ENCODE results near the gene AGR3.

Gene AGR3

DNA sequence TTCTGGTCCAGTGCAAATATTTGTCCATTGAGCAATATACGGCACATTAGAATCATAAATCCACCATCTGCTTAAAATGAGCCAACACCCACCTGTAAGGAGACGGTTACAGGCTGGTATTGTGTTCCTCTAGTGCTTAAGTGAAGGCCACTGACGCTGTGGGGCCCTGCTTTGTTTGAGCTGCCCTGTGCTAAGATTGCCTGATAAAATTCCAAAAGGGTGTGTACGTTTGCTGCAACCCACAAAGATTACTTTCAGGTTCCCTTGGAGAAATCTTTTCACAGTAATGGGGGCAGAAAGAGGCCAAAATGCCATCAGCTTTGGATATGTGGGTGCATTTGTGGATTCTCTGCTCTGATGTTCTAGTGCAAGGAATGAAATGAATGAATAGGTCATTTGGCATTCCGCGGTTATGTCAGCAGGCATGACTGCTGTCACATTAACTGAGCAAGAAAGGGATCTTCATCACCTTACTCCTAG lies 34.4 kb downstream of the AGR3 start:
- CTCF ChIA-PET = no interaction called here
- POLR2A ChIA-PET = no interaction called here
- peak; percentile 22 for DNase-seq (ENCODE audit: extremely low spot score)
- TF ChIP-seq LEF1 (IDR thresholded peaks at IDR 0.05; ENCODE audit: borderline replicate concordance) (no peak), FOXK2 (IDR thresholded peaks at IDR 0.05) (no peak), ARNT (IDR thresholded peaks at IDR 0.05) (no peak), ZNF384 (IDR thresholded peaks at IDR 0.05) (no peak), SUZ12 (IDR thresholded peaks at IDR 0.05) (no peak), NFRKB (IDR thresholded peaks at IDR 0.05) (no peak), CTBP1 (IDR thresholded peaks at IDR 0.05; ENCODE audit: borderline replicate concordance) (no peak), SP1 (IDR thresholded peaks at IDR 0.05) (no peak), ELF4 (IDR thresholded peaks at IDR 0.05) (no peak), FOXM1 (IDR thresholded peaks at IDR 0.05; ENCODE audit: borderline replicate concordance) (no peak), FOXA1 (IDR thresholded peaks at IDR 0.05) (no peak), BHLHE40 (IDR thresholded peaks at IDR 0.05; ENCODE audit: borderline replicate concordance) (no peak), HDGF (IDR thresholded peaks at IDR 0.05; ENCODE audit: borderline replicate concordance) (no peak), L3MBTL2 (conservative IDR thresholded peaks at IDR 0.05) (no peak)
- TF ChIP-seq, protein P1, sequence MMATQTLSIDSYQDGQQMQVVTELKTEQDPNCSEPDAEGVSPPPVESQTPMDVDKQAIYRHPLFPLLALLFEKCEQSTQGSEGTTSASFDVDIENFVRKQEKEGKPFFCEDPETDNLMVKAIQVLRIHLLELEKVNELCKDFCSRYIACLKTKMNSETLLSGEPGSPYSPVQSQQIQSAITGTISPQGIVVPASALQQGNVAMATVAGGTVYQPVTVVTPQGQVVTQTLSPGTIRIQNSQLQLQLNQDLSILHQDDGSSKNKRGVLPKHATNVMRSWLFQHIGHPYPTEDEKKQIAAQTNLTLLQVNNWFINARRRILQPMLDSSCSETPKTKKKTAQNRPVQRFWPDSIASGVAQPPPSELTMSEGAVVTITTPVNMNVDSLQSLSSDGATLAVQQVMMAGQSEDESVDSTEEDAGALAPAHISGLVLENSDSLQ (IDR thresholded peaks at IDR 0.05) = no peak

DNA sequence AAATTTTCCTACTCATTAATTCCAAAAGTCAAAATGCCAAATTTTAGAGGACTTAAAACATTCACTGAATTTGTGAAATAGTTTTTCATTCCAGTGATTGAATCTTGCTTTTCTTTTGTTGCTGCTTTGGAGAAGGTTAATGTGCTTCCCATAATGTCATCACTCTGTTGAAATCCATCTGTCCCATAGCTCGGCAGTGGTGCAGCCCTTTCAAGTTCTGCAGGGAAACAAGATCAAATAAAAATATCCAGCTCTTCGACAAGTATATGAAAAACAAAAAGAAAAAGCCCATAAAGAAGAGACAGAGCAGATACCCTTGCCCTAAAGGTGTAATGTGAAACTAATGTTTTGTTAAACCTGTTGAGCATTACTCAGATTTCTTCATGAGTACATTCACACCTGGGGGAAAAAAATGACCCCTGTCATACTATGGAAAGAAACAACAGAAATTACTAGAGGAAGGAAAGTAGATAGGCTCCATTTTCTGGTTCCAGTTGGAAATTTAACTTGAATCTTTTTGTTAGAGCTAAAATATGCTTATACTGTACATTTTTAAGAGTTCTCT lies 35.1 kb downstream of the AGR3 start:
- POLR2A ChIA-PET = no interaction called here
- CTCF ChIA-PET = no interaction called here

DNA sequence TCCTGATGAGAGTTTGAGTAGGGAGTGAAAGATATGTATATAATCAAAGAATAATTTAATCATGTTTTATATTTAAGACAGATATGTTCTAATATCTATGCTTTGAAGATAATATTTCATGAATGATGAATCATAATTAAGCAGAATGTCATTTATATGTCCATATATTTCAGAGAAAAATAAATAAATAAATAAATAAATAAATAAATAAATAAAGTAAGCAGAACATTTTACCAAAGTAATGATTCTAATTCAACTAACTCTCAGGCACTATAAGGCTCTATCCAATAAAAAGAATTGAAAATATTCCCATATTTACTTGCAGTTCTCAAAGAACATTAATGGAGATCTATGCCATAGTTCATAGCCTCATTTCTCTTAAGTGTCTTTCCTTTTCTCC lies 36.0 kb downstream of the AGR3 start:
- ChIA-PET CTCF (no interaction called here), POLR2A (no interaction called here)
- DNase-seq (ENCODE audit: extremely low spot score) = no peak
- TF ChIP-seq FOXM1 (IDR thresholded peaks at IDR 0.05; ENCODE audit: borderline replicate concordance) = no peak
- no peak for TF ChIP-seq SP1 (IDR thresholded peaks at IDR 0.05)
- no peak for TF ChIP-seq ELF4 (IDR thresholded peaks at IDR 0.05)
- no peak for TF ChIP-seq TARDBP (IDR thresholded peaks at IDR 0.05)
- TF ChIP-seq FOXA1 (IDR thresholded peaks at IDR 0.05) = no peak
- TF ChIP-seq ZNF384 (IDR thresholded peaks at IDR 0.05) = no peak

More for the DNA sequence above, 35.1 kb downstream of the AGR3 start:
- TF ChIP-seq FOXA1 (IDR thresholded peaks at IDR 0.05) (no peak), SP1 (IDR thresholded peaks at IDR 0.05) (no peak), L3MBTL2 (conservative IDR thresholded peaks at IDR 0.05) (no peak), BHLHE40 (IDR thresholded peaks at IDR 0.05; ENCODE audit: borderline replicate concordance) (no peak), ARNT (IDR thresholded peaks at IDR 0.05) (no peak), SUZ12 (IDR thresholded peaks at IDR 0.05) (no peak), TARDBP (IDR thresholded peaks at IDR 0.05) (no peak), ELF4 (IDR thresholded peaks at IDR 0.05) (no peak), FOXM1 (IDR thresholded peaks at IDR 0.05; ENCODE audit: borderline replicate concordance) (no peak), HDGF (IDR thresholded peaks at IDR 0.05; ENCODE audit: borderline replicate concordance) (no peak), ZNF384 (IDR thresholded peaks at IDR 0.05) (no peak), FOXK2 (IDR thresholded peaks at IDR 0.05) (no peak)
- TF ChIP-seq, protein P1 (IDR thresholded peaks at IDR 0.05) = no peak
- no peak for DNase-seq (ENCODE audit: extremely low spot score)

DNA sequence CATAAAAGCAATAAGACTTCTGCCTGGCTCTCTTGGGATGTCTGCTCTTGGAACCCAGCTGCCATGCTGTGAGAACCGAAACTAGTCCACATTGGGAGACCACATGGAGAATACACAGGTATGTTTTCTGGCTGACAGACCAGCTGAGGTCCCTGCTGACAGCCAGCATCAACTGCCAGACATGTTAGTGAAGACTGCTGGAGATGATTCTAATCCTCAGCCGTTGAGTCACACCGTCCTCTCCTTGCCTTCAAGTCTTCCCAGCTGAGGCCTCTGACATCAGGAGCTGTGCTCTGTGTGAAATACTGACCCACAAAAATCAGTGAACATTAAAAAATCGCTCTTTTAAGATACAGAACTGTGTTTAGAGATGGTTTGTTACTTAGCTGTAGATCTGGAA lies 40.1 kb downstream of the AGR3 start:
- no peak for DNase-seq (ENCODE audit: extremely low spot score)
- no peak for TF ChIP-seq TARDBP (IDR thresholded peaks at IDR 0.05)
- TF ChIP-seq SUZ12 (IDR thresholded peaks at IDR 0.05) = no peak
- no peak for TF ChIP-seq BHLHE40 (IDR thresholded peaks at IDR 0.05; ENCODE audit: borderline replicate concordance)
- TF ChIP-seq ARNT (IDR thresholded peaks at IDR 0.05) = no peak
- TF ChIP-seq, protein P1 (IDR thresholded peaks at IDR 0.05) = no peak
- no peak for TF ChIP-seq NFRKB (IDR thresholded peaks at IDR 0.05)
- CTCF ChIA-PET = no interaction called here
- POLR2A ChIA-PET = no interaction called here

DNA sequence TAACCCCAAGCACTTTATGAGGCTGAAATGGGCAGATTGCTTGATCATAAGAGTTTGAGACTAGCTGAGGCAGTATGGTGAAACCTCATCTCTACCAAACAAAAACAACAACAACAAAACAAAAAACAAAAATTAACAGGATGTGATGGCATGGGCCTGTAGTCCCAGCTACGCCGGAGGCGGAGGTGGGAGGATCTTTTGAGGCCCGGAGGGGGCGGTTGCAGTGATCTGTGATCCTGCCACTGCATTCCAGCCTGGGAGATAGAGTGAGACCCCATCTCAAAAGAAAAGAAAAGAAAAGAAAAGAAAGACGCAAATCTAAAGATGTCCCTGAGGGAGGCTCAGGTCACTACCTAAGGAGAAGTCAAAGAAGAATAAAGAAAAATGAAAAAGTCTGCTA lies 41.7 kb downstream of the AGR3 start:
- no peak for DNase-seq (ENCODE audit: extremely low spot score)
- ChIA-PET POLR2A (no interaction called here), CTCF (no interaction called here)
- TF ChIP-seq LEF1 (IDR thresholded peaks at IDR 0.05; ENCODE audit: borderline replicate concordance) (no peak), L3MBTL2 (conservative IDR thresholded peaks at IDR 0.05) (no peak), HDGF (IDR thresholded peaks at IDR 0.05; ENCODE audit: borderline replicate concordance) (no peak), ZNF384 (IDR thresholded peaks at IDR 0.05) (no peak), ELF4 (IDR thresholded peaks at IDR 0.05) (no peak), BHLHE40 (IDR thresholded peaks at IDR 0.05; ENCODE audit: borderline replicate concordance) (no peak), ARNT (IDR thresholded peaks at IDR 0.05) (no peak)

DNA sequence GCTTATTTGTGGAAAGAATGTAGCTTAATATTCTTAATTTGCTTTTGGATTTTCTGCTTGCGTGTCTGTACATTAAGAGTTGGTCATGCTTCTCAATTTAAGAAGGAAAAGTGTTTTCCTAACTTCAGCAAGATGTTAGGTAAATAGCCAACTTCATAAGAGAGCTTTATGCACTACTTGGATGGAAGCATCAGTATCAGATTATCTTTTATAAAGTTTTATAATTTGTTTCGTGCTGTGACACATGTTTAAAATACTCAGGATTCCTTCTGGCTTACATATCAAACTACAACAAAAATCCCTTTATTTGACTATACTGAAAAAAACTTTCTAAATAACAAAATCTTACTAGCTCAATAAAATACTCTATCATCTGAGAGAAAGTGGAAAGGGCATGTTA lies 42.1 kb downstream of the AGR3 start:
- ChIA-PET POLR2A (no interaction called here), CTCF (no interaction called here)
- no peak for DNase-seq (ENCODE audit: extremely low spot score)
- TF ChIP-seq BHLHE40 (IDR thresholded peaks at IDR 0.05; ENCODE audit: borderline replicate concordance) = no peak
- TF ChIP-seq CTBP1 (IDR thresholded peaks at IDR 0.05; ENCODE audit: borderline replicate concordance) = no peak
- TF ChIP-seq LEF1 (IDR thresholded peaks at IDR 0.05; ENCODE audit: borderline replicate concordance) = no peak
- TF ChIP-seq, protein P1 (IDR thresholded peaks at IDR 0.05) = no peak
- no peak for TF ChIP-seq TARDBP (IDR thresholded peaks at IDR 0.05)
- TF ChIP-seq NFRKB (IDR thresholded peaks at IDR 0.05) = no peak
- no peak for TF ChIP-seq ARNT (IDR thresholded peaks at IDR 0.05)
- TF ChIP-seq FOXA1 (IDR thresholded peaks at IDR 0.05) = no peak
- no peak for TF ChIP-seq FOXK2 (IDR thresholded peaks at IDR 0.05)
- TF ChIP-seq ZNF384 (IDR thresholded peaks at IDR 0.05) = no peak
- no peak for TF ChIP-seq L3MBTL2 (conservative IDR thresholded peaks at IDR 0.05)
- no peak for TF ChIP-seq FOXM1 (IDR thresholded peaks at IDR 0.05; ENCODE audit: borderline replicate concordance)
- no peak for TF ChIP-seq ELF4 (IDR thresholded peaks at IDR 0.05)
- no peak for TF ChIP-seq HDGF (IDR thresholded peaks at IDR 0.05; ENCODE audit: borderline replicate concordance)
- TF ChIP-seq SP1 (IDR thresholded peaks at IDR 0.05) = no peak
- no peak for TF ChIP-seq SUZ12 (IDR thresholded peaks at IDR 0.05)
